NCI-H524 (cell line): ENCODE data around the gene INO80B.
"Not testable (repeated sequence)": the region's sequence is repeated elsewhere in the genome, so short reads cannot be mapped to it uniquely, and the experiment has no call there.

Experiments
- DNase-seq, 2 experiments: peaks; one replicate each; lab custom pipeline; 2025; lab: John Stamatoyannopoulos, UW

Gene INO80B

GRCh38 chr2:74425523-74425922, 29.4 kb upstream of the INO80B start:
- DNase-seq, result no peak

DNA sequence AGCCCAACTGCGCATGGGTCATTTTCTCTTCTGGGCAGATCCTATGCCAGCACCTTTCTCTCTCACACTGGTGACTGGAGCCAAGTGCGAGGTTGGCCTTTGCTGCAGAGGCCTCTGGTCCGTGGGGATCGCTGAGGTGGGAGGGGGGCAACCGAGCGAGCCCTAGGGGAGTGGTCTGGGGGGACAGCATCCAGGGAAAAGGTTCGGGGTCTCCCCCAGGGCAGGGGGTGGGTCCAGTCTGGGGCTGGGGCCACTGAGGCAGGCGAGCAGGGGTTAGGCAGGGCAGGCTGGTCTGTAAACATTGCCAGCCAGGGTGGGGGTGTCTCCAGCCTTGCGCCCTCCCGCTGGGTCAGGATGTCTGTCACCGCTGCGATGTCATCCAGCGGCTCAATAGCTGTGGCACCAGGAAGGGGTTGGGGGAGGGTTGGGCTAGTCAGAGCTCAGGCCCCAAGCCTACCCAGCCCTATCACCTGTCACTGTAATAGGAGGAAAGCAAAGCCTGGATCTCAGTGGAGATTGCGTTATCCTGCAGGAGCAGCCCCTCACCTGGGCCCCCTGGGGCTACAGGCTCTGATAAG, 28.6 kb upstream of the INO80B start:
- no peak for DNase-seq

GRCh38 chr2:74427551-74427950, 27.3 kb upstream of the INO80B start:
- DNase-seq, result no peak

- no peak for DNase-seq
Measured at GRCh38 chr2:74428675-74429074, 26.2 kb upstream of the INO80B start.

DNA sequence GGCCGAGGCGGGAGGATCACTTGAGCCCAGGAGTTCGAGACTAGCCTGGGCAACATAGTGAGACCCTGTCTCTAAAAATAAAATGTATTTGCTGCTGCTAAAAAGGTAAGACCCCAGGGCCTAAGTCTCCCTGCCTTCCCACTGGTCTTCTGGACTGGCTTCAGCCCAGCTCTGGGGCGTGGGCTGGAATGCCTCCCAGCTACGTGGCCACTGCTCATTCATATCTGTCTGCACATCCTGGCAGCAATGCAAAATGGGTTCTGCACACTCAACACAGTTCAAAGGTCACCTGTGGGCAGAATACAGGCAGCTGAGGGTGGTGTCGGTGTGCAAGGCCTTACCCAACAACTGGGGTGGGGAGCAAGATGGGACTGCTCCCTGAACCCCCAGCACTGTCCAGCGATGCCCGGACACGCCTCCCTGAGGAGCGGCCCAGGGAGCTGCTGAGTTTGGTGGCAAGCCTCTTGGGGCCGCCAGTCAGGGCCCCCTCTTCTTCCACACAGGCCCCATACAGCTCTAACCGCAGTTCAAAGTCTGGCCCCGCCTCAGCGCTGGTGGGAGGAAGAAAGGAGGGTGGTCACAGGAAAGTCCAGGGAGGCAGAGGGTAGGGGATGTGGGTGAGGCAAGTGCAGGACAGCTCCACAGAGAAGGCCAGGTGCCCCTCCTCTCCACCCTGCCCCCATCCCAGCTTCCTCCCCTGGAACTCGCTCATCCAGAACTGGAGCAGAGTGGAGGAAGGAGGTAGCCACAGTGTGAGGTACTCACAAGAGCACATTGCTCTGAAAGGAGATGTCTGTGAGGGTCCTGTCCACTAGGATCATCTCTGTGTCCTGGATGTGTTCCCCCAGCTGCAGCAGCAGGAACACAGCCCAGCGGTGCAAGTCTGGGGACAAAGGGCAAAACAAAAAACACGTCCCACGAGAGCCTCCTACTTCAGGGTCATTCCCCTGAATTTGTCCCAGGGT, 25.1 kb upstream of the INO80B start:
- no peak for DNase-seq

DNA sequence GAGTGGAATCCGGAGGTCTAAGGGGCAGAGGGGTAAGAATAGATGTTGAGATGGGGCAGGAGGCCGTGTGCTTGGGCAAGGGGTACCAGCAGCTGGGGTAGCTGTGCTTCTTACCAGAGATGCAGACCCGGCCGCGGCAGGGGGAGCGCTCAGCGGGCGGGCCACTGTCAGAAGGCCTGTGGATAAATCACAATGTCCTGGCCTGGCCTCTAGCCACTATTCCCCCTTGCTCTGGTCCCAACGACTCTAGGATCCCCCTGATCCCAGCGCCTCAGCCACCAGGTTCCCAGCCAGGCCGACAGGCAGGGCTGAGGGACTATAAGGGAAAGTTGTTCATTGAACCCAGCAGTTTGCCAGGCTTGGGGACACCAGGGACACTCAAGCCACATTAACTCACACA, 24.4 kb upstream of the INO80B start:
- DNase-seq, result no peak

- no peak for DNase-seq
Measured at GRCh38 chr2:74436111-74436805, 18.6 kb upstream of the INO80B start.

DNA sequence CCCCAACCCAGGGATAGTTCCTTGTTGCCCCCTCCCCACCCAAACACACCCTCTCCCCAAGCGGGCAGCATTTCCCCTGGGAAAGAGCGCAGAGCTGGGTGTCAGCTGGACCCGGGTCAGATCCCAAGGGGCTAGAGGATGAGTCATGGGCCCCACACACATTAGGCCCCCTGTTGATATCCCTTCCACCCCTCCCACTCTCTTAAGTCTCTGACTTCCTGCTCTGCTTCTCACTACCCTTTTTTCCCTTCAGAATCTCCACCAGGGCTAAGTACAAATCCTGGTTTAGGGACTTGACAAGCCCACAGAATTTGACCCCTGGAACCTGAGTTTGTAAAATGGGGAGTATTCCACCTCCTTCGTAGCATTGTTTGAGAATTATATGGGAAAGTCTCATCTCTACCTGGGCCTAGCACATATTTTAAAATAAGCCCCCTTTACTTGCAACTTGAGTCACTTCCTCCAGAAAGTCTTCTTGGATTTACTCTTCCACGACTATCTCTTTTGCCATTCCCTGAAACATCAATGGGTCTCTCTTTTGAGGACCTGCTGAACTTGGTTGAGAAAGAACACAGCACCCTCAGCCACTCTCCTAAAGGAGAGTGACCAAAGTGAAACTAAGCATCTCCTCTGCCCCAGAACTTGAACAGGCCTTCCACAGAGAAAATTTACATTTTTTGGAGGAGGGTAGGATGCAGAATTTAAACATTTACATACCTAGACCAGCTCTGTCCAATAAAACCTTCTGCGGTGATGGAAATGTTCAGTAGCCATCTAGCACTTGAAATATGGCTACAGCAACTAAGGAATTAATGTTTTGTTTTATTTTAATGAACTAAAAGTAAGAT, 17.8 kb upstream of the INO80B start:
- no peak for DNase-seq

DNA sequence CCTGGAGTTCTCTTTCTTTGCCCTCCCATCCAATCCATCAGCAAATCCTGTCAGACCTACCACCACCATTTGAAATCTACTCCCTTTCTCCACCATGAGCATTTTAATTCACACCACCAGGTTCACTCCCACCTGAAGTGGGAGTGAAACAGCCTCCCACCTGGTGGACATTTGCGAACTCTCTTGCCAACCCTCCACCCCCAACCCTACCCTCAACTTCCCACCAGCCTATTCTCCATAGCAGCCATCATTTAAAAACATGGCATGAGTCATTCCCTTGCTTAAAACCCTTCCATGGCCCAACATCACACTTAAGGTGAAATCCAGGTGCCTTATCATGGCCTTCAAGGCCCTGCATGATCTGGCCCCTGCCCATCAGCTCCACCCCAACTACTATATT, 16.6 kb upstream of the INO80B start:
- no peak for DNase-seq

DNA sequence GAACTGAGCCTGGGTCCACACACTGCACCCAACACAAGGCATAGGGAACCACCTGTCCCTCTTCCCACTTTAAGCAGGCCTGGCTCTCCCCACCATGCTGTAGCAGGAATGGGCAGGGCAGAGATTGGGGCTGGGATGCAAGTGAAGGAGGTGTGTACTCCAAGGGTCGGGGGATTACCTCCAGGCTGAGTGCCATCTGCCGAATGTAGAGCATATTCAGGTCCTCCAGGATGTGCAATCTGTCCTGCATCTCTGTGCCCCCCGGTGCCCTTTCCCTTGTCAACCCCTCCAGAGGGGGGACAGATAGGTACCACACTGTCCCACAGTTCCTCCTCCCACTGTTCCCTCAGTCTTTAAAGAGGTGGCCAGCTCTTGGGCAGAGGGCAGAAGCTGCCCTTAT, 15.5 kb upstream of the INO80B start:
- peak; percentile 88 to 93 for DNase-seq

- peak in 1 of 2 experiments; percentile 57 for DNase-seq
Measured at GRCh38 chr2:74439803-74440377, 15.0 kb upstream of the INO80B start.

- peak; percentile 75 to 84 for DNase-seq
Measured at GRCh38 chr2:74440378-74441169, 14.3 kb upstream of the INO80B start.

- DNase-seq, result peak in 1 of 2 experiments; percentile 57
Measured at GRCh38 chr2:74441170-74441689, 13.7 kb upstream of the INO80B start.

- DNase-seq, result peak in 1 of 2 experiments; percentile 45
Measured at GRCh38 chr2:74441690-74442482, 13.0 kb upstream of the INO80B start, which contains the start of gene RTKN. Gene RTKN, minus strand, starts transcription at chr2:74441937. Its CDS starts 121 bp downstream, at chr2:74441816.

DNA sequence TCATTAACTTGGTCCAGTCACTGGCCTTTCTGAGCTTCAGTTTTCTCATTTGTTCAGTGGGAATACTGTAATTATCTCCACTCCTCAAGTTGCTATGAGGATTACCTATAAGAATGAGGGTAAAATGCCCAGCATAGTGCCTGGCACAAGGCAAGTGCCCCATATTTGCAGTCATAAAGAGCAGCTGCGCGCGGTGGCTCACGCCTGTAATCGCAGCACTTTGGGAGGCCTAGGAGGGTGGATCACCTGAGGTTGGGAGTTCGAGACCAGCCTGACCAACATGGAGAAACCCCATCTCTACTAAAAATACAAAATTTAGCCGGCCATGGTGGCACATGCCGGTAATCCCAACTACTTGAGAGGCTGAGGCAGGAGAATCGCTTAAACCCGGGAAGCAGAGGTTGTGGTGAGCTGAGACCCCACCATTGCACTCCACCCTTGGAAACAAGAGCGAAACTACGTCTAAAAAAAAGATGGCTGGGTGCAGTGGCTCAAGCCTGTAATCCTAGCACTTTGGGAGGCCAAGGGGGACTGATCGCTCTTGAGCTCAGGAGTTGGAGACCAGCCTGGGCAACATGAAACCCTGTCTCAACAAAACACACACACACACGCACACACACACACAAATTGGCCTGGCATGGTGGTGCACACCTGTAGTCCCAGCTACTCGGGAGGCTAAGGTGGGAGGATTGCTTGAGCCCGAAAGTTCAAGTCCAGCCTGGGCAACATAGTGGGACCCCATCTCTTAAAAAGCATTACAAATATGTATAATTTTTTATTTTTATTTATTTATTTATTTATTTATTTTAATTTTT, 12.2 kb upstream of the INO80B start:
- not testable (repeated sequence) for DNase-seq

DNA sequence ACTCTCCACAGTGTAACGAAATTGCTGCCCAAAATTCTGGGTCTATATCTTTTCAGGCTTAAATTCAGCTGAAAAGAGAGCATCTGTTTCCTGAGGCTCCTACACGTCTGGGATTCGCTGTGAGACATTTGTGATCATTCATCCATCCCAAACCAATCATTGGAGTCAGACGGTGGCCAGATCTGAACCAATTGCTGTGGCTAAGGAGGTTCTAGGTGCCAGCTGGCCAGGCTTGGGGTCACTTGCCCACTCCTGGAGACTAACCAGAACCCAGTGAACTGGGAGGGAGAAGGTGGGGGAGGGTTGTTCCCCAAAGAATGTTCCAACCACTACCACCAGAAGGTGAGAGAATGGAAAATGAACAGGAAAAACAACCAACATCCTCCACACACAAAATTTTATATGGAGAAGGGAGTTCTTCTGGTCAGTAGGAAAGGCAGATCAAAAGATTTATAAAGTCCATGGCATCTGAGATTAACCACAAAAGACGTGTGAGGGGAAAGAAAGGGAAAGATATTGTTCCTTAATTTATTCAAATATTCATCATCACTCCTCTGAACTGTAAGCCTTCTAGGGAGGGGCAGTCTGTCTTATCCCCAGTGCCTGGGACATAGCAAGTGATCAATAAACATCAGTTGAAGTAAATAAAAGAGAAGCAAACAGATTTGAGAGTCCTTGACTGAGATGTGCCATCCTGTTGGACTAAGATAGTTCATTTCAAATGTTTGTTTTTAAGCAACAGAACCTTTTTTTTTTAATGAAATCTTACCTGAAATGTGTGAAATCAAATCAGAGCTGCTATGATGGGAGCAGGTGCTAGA, 10.2 kb upstream of the INO80B start:
- no peak for DNase-seq

- DNase-seq, result no peak
Measured at GRCh38 chr2:74447230-74447999, 7.5 kb upstream of the INO80B start.
